ENCODE results near the gene DSTN.

Gene DSTN

DNA sequence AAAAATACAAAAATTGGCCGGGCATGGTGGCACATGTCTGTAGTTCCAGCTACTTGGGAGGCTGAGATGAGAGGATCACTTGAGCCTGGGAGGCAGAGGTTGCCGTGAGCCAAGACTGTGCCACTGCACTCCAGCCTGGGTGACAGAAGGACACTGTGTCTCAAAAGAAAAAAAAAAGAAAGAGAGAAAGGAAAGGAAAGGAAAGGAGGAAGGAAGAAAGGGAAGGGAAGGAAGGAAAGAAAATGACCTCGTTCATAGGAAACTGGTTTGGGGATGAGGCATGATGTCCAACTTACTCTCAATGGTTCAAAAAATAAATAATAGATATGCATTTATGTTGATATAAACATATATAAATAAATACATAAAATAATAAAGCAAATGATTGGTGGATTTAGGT lies 31.9 kb upstream of the DSTN start:
- no peaks in the 10 kb centered on the region for H3K9me3 Mint-ChIP-seq
- no peak overlapping the region for H3K4me3 Mint-ChIP-seq
- CTCF ChIA-PET = interaction anchor here (1.2 to 2.1 kb wide), 3 partner anchors 33 to 87 kb away, joined by 5 to 11 read pairs (median 10); partner anchors contain the start of gene DSTN
- H3K36me3 Mint-ChIP-seq = no peaks in the 10 kb centered on the region
- H3K4me1 Mint-ChIP-seq = peaks cover 21% of the 10 kb centered on the region
- H3K27ac Mint-ChIP-seq = no peak overlapping the region
- peaks cover 44% of the 10 kb centered on the region for H3K27me3 Mint-ChIP-seq
- no peak for DNase-seq

GRCh38 chr20:17538517-17539170 lies 31.2 kb upstream of the DSTN start:
- no peak for DNase-seq
- no peaks in the 10 kb centered on the region for H3K9me3 Mint-ChIP-seq
- H3K4me3 Mint-ChIP-seq = no peak overlapping the region
- peaks cover 16% of the 10 kb centered on the region for H3K4me1 Mint-ChIP-seq
- H3K36me3 Mint-ChIP-seq = no peaks in the 10 kb centered on the region
- H3K27ac Mint-ChIP-seq = no peak overlapping the region
- H3K27me3 Mint-ChIP-seq = peaks cover 47% of the 10 kb centered on the region
- CTCF ChIA-PET = no interaction called here

DNA sequence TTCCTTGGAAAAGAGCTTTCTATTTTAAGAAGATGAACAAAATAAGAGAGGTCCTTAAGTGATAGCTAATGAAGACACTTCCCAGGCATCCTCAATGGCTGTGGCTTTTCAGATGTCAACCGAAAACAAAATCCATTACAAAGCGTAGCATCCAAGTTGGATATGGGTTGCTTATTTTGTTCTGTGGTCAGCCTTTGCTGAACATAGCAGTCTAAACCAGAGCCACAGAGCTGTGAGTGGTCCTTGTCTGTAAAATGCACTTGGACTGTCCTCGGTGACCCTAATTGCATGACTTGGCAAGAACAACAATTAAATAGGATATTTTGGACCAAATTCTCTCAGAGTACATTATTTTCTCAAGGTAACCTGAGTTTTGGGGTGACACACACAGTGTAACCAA lies 28.3 kb upstream of the DSTN start:
- CTCF ChIA-PET = interaction anchor here (1.0 to 2.8 kb wide), 2 partner anchors 74 to 478 kb away, joined by 3 to 6 read pairs; no protein-coding TSS in a partner anchor
- H3K36me3 Mint-ChIP-seq = no peaks in the 10 kb centered on the region
- H3K4me1 Mint-ChIP-seq = peaks cover 7% of the 10 kb centered on the region
- H3K27me3 Mint-ChIP-seq = peaks cover 59% of the 10 kb centered on the region
- DNase-seq = no peak
- H3K27ac Mint-ChIP-seq = no peak overlapping the region
- no peak overlapping the region for H3K4me3 Mint-ChIP-seq
- H3K9me3 Mint-ChIP-seq = no peaks in the 10 kb centered on the region

GRCh38 chr20:17541996-17542395 lies 27.9 kb upstream of the DSTN start:
- Mint-ChIP-seq H3K27me3 (peaks cover 55% of the 10 kb centered on the region), H3K27ac (no peak overlapping the region), H3K36me3 (no peaks in the 10 kb centered on the region), H3K4me3 (no peak overlapping the region), H3K4me1 (peaks cover 3% of the 10 kb centered on the region), H3K9me3 (no peaks in the 10 kb centered on the region)
- CTCF ChIA-PET = interaction anchor here (0.7 to 2.8 kb wide), 2 partner anchors 74 to 318 kb away, joined by 3 to 6 read pairs; no protein-coding TSS in a partner anchor
- no peak for DNase-seq

DNA sequence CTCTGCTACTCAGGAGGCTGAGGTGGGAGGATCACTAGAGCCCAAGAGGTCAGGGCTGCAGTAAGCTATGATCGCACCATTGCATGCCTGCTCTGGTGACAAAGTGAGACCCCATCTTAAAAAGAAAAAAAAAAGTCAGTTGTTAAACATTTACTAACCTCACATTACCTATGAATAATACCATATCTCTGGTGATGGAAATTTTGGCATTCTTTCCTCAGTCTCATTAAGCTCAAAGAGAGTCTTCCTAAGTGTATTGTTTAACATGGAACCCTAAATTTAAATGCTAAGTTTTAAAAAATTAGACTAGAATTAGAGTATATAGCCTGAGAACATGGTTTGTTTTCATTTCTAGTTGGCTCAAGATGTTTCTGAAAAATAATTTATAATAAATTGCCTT lies 27.4 kb upstream of the DSTN start:
- no peaks in the 10 kb centered on the region for H3K9me3 Mint-ChIP-seq
- H3K4me1 Mint-ChIP-seq = no peaks in the 10 kb centered on the region
- H3K4me3 Mint-ChIP-seq = no peak overlapping the region
- no peak for DNase-seq
- no peak overlapping the region for H3K27ac Mint-ChIP-seq
- CTCF ChIA-PET = interaction anchor here (0.7 kb wide), 2 partner anchors 50 to 317 kb away, joined by 3 read pairs; no protein-coding TSS in a partner anchor
- peaks cover 51% of the 10 kb centered on the region for H3K27me3 Mint-ChIP-seq
- H3K36me3 Mint-ChIP-seq = no peaks in the 10 kb centered on the region

DNA sequence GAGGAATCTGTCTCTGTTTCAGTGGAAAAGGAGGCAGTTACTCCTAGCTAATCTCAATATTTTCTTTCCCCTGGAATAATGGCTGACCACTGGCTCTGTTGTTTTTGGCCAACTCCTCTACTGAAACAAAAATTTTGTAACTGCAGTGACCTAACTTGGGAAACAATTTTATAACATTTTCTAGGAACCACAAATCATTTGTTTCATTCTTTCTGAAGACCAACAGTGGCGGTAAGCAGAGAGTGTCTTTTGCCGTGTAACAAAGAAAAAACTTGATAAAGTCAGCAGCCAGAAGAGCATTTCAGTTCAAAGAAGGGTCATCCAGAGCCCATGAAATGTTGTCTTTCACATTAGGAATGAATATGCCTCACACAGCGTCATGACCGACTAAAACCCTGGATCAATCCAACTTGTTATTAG lies 26.9 kb upstream of the DSTN start:
- H3K27me3 Mint-ChIP-seq = peaks cover 52% of the 10 kb centered on the region
- no peaks in the 10 kb centered on the region for H3K9me3 Mint-ChIP-seq
- CTCF ChIA-PET = interaction anchor here (0.7 kb wide), 1 partner anchor 50 kb away, joined by 3 read pairs; no protein-coding TSS in a partner anchor
- H3K4me3 Mint-ChIP-seq = no peak overlapping the region
- H3K36me3 Mint-ChIP-seq = no peaks in the 10 kb centered on the region
- DNase-seq = no peak
- H3K27ac Mint-ChIP-seq = no peak overlapping the region
- H3K4me1 Mint-ChIP-seq = no peaks in the 10 kb centered on the region

DNA sequence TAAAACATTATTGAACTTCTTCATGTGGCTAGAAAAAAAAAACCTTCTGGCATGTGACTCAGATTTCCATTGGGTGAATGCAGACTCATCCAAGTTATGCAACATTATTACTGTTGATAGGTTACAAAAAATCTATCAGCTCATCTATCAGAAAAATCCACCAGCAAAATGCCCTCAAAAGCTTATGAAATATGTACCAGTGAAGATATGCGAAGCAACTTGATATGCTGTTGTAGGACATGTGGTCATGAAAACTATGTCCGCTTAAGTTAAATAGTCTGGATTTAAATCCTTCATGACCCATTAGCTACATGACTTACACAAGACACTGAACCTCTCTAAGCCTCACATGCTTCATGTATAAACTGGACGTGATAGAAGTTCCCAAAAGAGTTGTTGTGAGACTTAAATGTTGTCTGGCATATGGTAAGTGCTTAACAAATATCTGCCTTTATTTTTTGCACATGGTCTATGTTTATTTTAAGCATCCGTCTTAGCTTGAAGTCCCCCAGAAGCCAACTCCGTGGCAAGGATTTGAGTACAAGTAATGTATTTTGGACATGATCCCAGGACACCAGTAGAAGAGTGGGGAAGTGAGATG lies 26.2 kb upstream of the DSTN start:
- no peak overlapping the region for H3K27ac Mint-ChIP-seq
- DNase-seq = no peak
- CTCF ChIA-PET = interaction anchor here (0.6 kb wide), 1 partner anchor 357 kb away, joined by 3 read pairs; no protein-coding TSS in a partner anchor
- H3K4me1 Mint-ChIP-seq = no peaks in the 10 kb centered on the region
- no peaks in the 10 kb centered on the region for H3K36me3 Mint-ChIP-seq
- H3K9me3 Mint-ChIP-seq = no peaks in the 10 kb centered on the region
- H3K4me3 Mint-ChIP-seq = no peak overlapping the region
- peaks cover 53% of the 10 kb centered on the region for H3K27me3 Mint-ChIP-seq

DNA sequence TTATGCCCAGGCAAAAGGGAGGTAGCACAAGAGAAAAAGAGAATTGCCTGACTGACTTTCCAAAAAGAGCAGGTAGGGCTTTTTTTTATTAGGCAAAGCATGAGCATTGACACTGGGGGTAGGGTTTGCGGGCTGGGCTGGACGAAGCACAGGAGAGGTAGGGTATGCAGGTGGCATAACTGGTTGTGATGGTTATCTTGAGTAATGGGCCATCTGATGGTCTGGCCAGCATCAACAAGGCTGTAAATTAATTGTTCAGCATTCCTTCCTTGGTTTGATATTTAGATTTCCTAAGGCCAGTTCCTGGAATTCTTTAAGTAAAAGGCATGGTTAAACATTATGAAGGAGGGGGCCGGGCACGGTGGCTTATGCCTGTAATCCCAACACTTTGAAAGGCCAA lies 24.7 kb upstream of the DSTN start:
- Mint-ChIP-seq H3K27ac (no peak overlapping the region), H3K9me3 (no peaks in the 10 kb centered on the region), H3K4me3 (no peak overlapping the region), H3K27me3 (peaks cover 49% of the 10 kb centered on the region), H3K4me1 (no peaks in the 10 kb centered on the region), H3K36me3 (no peaks in the 10 kb centered on the region)
- CTCF ChIA-PET = no interaction called here
- no peak for DNase-seq

- no peak overlapping the region for H3K4me3 Mint-ChIP-seq
- H3K27me3 Mint-ChIP-seq = peaks cover 31% of the 10 kb centered on the region
- H3K4me1 Mint-ChIP-seq = no peaks in the 10 kb centered on the region
- DNase-seq = no peak
- no peaks in the 10 kb centered on the region for H3K36me3 Mint-ChIP-seq
- CTCF ChIA-PET = no interaction called here
- H3K27ac Mint-ChIP-seq = no peak overlapping the region
- H3K9me3 Mint-ChIP-seq = no peaks in the 10 kb centered on the region
These were observed 20.7 kb upstream of the DSTN start for GRCh38 chr20:17549131-17549530.

DNA sequence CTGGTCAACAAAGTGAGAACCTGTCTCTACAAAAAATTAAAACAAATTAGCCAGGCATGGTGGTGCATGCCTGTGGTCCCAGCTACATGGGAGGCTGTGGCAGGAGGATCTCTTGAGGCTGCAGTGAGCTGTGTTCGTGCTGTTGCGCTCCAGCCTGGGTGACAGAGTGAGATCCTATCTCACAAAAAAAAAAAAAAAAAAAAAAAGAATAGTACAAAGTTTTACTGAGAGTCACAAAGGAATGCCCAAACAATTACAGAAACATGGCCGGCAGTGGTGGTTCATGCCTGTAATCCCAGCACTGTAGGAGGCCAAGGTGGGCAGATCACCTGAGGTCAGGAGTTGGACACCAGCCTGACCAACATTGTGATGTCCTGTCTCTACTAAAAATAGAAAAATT lies 14.8 kb upstream of the DSTN start:
- no peaks in the 10 kb centered on the region for H3K36me3 Mint-ChIP-seq
- H3K27me3 Mint-ChIP-seq = peaks cover 14% of the 10 kb centered on the region
- no peaks in the 10 kb centered on the region for H3K9me3 Mint-ChIP-seq
- CTCF ChIA-PET = no interaction called here
- DNase-seq = no peak
- H3K4me1 Mint-ChIP-seq = peaks cover 11% of the 10 kb centered on the region
- H3K4me3 Mint-ChIP-seq = no peak overlapping the region
- H3K27ac Mint-ChIP-seq = no peak overlapping the region

GRCh38 chr20:17556837-17557674 lies 12.8 kb upstream of the DSTN start:
- Mint-ChIP-seq H3K4me3 (no peak overlapping the region), H3K27me3 (peaks cover 10% of the 10 kb centered on the region), H3K36me3 (no peaks in the 10 kb centered on the region), H3K9me3 (no peaks in the 10 kb centered on the region), H3K27ac (no peak overlapping the region), H3K4me1 (peaks cover 11% of the 10 kb centered on the region)
- CTCF ChIA-PET = interaction anchor here (1.0 to 1.2 kb wide), 2 partner anchors 53 to 300 kb away, joined by 3 read pairs; no protein-coding TSS in a partner anchor
- no peak for DNase-seq

DNA sequence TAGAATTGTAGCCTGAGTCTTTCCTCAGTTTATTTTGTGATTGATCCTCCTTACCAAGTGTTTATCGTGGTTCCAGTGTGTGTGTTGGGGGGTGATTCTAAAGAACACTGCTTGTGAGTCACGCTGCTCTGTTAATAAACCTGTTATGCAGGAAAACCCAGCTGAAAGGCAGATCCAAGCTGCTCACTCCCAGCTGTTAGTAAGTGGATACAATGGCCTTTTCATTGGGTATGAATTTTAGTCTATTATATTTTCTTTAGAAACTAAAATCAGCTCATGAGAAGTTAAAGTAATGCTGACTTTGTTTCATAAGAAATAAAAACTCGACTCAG lies 12.2 kb upstream of the DSTN start:
- Mint-ChIP-seq H3K27ac (no peak overlapping the region), H3K9me3 (no peaks in the 10 kb centered on the region), H3K36me3 (no peaks in the 10 kb centered on the region), H3K4me3 (no peak overlapping the region), H3K4me1 (peaks cover 11% of the 10 kb centered on the region), H3K27me3 (peaks cover 10% of the 10 kb centered on the region)
- CTCF ChIA-PET = interaction anchor here (1.0 to 1.3 kb wide), 3 partner anchors 21 to 299 kb away, joined by 3 read pairs; no protein-coding TSS in a partner anchor
- no peak for DNase-seq

DNA sequence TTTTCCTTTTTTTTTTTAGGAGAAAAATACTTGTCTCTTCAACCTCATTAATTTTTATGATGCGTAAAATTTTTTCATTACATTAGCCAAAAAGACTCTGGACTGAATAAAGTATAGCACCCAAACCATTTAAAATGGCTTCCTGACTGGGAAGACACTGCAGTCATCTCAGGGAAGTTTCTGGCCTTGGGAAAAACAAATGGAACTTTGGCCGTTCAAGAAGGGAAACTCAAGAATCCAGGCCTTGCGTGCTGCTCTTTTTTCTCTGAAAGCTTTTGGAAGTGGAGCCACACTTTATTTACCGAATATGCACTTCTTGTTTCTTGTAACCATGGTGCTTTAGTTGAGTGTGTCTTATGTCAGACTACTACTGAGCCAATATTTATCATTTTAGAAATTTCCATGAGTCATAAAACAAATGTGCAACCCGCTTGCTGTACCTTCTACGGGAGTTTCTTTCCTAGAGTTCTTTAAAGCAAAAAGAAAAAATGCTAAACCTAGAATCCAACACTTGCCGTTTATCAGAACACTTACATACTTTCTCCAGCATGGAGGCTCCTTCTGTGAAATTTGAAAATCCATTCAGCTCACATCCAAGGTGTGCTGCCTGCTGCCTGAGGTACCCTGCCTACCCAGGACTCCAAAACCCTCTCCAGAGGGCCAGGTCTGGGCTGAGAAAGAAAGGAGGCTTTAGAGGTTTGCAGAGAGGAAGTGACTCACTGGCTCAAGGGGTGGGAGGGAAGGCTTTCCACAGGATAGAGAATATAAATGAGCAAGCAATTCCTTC lies 11.5 kb upstream of the DSTN start:
- Mint-ChIP-seq H3K36me3 (no peaks in the 10 kb centered on the region), H3K4me3 (no peak overlapping the region), H3K9me3 (no peaks in the 10 kb centered on the region), H3K27me3 (peaks cover 11% of the 10 kb centered on the region), H3K4me1 (peaks cover 11% of the 10 kb centered on the region), H3K27ac (no peak overlapping the region)
- CTCF ChIA-PET = interaction anchor here (1.3 kb wide), 1 partner anchor 22 kb away, joined by 3 read pairs; no protein-coding TSS in a partner anchor
- peak; percentile 30 for DNase-seq

DNA sequence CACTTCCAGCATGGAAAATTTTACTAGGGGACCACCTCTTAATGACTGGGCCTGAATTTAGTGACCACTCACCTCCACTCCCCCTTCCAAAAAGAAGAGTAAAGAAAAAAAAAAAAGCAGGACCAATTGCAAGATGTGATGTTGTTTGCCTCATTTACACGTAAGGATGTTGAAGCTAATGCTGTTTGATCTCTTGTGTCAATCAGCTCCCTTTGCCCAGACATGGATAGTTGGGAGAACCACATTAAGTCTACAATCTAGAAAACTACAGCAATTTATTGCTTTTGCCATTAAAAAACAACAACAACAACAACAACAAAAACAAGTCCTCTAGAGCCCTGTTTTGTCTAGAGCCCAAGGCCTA lies 11.0 kb upstream of the DSTN start:
- CTCF ChIA-PET = interaction anchor here (1.3 kb wide), 2 partner anchors 23 to 123 kb away, joined by 3 read pairs; partner anchors contain the start of gene RRBP1
- H3K27me3 Mint-ChIP-seq = peaks cover 17% of the 10 kb centered on the region
- no peak overlapping the region for H3K27ac Mint-ChIP-seq
- no peak overlapping the region for H3K4me3 Mint-ChIP-seq
- DNase-seq = no peak
- H3K36me3 Mint-ChIP-seq = no peaks in the 10 kb centered on the region
- peaks cover 11% of the 10 kb centered on the region for H3K4me1 Mint-ChIP-seq
- no peaks in the 10 kb centered on the region for H3K9me3 Mint-ChIP-seq

All from activated naive CD4-positive, alpha-beta T cell treated with anti-CD3 and anti-CD28 coated beads, Interleukin-2, amount 10 ng/mL, durations not matched to agents 7 days and 5 days (primary cell).